ENCODE data around the gene AUTS2.

DNA sequence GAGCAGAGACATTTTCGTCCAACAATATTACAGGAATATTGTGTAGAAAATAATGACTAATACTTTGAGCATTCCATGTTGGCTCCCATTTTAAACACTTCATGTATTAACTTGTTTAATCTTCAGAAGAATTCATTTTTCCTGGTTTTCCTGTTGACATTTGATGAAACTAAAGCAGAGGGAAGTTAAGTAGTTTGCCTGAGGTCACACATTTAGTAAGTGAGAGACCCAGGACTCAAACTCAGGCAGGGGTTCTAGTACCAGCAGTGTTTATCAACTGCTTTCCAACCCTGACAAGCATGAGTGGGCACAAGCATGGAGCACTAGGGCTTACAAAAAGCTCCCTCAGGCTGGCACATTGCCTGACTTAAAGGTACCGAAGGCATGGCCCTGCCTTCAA lies 719.1 kb downstream of the AUTS2 start:
- TF ChIP-seq, protein P1, sequence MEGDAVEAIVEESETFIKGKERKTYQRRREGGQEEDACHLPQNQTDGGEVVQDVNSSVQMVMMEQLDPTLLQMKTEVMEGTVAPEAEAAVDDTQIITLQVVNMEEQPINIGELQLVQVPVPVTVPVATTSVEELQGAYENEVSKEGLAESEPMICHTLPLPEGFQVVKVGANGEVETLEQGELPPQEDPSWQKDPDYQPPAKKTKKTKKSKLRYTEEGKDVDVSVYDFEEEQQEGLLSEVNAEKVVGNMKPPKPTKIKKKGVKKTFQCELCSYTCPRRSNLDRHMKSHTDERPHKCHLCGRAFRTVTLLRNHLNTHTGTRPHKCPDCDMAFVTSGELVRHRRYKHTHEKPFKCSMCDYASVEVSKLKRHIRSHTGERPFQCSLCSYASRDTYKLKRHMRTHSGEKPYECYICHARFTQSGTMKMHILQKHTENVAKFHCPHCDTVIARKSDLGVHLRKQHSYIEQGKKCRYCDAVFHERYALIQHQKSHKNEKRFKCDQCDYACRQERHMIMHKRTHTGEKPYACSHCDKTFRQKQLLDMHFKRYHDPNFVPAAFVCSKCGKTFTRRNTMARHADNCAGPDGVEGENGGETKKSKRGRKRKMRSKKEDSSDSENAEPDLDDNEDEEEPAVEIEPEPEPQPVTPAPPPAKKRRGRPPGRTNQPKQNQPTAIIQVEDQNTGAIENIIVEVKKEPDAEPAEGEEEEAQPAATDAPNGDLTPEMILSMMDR (IDR thresholded peaks at IDR 0.05; ENCODE audit: poor library complexity, severe bottlenecking) = no peak
- TF ChIP-seq TAF1 (IDR thresholded peaks at IDR 0.05; ENCODE audit: low read depth) (no peak), SMC3 (conservative IDR thresholded peaks at IDR 0.05; ENCODE audit: poor library complexity) (no peak), POLR2AphosphoS5 (IDR thresholded peaks at IDR 0.05) (no peak), EZH2 (IDR thresholded peaks at IDR 0.05; ENCODE audit: borderline replicate concordance, insufficient read depth, low read length, poor library complexity, severe bottlenecking) (no peak), RAD21 (conservative IDR thresholded peaks at IDR 0.05) (no peak)
- TF ChIP-seq, protein P2, sequence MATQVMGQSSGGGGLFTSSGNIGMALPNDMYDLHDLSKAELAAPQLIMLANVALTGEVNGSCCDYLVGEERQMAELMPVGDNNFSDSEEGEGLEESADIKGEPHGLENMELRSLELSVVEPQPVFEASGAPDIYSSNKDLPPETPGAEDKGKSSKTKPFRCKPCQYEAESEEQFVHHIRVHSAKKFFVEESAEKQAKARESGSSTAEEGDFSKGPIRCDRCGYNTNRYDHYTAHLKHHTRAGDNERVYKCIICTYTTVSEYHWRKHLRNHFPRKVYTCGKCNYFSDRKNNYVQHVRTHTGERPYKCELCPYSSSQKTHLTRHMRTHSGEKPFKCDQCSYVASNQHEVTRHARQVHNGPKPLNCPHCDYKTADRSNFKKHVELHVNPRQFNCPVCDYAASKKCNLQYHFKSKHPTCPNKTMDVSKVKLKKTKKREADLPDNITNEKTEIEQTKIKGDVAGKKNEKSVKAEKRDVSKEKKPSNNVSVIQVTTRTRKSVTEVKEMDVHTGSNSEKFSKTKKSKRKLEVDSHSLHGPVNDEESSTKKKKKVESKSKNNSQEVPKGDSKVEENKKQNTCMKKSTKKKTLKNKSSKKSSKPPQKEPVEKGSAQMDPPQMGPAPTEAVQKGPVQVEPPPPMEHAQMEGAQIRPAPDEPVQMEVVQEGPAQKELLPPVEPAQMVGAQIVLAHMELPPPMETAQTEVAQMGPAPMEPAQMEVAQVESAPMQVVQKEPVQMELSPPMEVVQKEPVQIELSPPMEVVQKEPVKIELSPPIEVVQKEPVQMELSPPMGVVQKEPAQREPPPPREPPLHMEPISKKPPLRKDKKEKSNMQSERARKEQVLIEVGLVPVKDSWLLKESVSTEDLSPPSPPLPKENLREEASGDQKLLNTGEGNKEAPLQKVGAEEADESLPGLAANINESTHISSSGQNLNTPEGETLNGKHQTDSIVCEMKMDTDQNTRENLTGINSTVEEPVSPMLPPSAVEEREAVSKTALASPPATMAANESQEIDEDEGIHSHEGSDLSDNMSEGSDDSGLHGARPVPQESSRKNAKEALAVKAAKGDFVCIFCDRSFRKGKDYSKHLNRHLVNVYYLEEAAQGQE (IDR thresholded peaks at IDR 0.05; ENCODE audit: borderline replicate concordance) = no peak
